Pons (tissue), 1 donor: ENCODE data around the gene DACT3.

Source experiments
- DNase-seq: peaks from one replicate; pipeline ENCODE4 v3.0.0-alpha.2; 2016; ENCODE audit warnings: low spot score

The DACT3 gene

DNA sequence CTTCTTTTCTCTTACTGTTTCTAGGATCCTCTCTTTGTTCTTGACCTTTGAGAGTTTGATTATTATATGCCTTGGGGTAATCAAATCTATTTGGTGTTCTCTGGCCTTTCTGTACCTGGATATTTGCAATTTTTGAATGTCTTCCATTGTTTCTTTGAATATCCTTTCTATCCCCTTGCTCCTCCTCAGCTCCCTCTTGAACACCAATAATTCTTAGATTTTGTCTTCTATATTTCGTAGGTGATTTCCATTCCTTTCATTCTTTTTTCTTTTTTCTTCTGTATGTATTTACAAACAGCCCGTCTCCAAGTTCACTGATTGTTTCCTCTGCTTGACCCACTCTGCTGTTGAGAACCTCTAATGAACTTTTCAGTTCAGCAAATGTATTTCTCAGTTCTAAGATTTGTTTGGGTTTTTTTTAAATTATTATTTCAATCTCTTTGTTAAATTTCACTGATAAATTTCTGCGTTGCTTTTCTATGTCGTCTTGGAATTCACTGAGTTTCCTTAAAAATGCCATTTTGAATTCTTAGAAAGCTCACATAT is 62.5 kb downstream of the DACT3 start:
- DNase-seq, result no peak
